ENCODE data around the gene CLCN6. TPM values are rescaled to one million over a fixed set of nuclear protein-coding genes. Genes with fewer than 3 reads are reported as not detected.
"Not testable (repeated sequence)": the region's sequence is repeated elsewhere in the genome, so short reads cannot be mapped to it uniquely, and the experiment has no call there.

CLCN6 gene
- total RNA-seq, 3 donors from 2014 or later, result 14.6 to 21.1 (median 16.7) TPM

DNA sequence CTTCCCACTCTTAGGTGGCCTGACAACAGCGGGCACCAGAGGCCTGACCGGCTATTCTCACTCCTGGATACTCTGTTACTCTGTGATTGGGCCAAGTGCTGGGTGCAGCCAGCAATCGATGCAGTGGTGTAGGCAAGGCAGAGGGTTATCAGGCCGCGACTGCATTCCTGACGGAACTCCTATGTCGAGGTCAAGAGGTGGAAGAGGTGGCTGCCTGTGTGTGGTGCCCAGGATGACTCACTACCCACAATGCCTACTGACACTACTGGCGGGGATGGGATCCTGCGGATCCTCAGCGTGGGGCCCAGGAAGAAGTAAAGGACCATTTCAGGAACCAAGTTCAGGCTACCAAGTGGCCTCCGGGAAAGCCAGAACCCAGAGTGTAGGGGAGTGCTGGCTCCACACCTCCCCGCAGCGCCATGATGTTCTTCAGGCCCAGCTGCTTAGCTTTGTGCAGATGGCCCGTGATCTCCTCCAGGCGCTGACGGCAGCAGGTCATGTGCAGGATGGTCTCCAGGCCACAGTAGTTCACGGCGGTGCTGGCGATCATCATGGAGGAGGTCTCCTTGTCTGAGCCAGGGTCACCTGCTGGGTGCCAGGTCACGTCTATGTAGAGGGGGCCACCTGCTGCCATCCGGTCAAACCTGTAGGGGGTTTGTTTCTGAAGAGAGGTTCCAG, 5.1 kb upstream of the CLCN6 start:
- Histone ChIP-seq H3K36me3 (no peaks in the 10 kb centered on the region), H3K9me3 (no peaks in the 10 kb centered on the region), H3K27ac (peak overlapping the region in 1 of 2 donors; percentile 32), H3K4me1 (peaks cover 8 to 13% of the 10 kb centered on the region in 2 donors), H3K4me3 (peak overlapping the region in 1 of 3 donors; percentile 96), H3K27me3 (no peaks in the 10 kb centered on the region)
- intact Hi-C loops (cut with DNase I; ENCODE audit: low total_unique reads), result no loop called here
- TF ChIP-seq POLR2AphosphoS5 (IDR thresholded peaks at IDR 0.05) (no peak), POLR2A (IDR thresholded peaks at IDR 0.05) (no peak)
- TF ChIP-seq, protein P1, sequence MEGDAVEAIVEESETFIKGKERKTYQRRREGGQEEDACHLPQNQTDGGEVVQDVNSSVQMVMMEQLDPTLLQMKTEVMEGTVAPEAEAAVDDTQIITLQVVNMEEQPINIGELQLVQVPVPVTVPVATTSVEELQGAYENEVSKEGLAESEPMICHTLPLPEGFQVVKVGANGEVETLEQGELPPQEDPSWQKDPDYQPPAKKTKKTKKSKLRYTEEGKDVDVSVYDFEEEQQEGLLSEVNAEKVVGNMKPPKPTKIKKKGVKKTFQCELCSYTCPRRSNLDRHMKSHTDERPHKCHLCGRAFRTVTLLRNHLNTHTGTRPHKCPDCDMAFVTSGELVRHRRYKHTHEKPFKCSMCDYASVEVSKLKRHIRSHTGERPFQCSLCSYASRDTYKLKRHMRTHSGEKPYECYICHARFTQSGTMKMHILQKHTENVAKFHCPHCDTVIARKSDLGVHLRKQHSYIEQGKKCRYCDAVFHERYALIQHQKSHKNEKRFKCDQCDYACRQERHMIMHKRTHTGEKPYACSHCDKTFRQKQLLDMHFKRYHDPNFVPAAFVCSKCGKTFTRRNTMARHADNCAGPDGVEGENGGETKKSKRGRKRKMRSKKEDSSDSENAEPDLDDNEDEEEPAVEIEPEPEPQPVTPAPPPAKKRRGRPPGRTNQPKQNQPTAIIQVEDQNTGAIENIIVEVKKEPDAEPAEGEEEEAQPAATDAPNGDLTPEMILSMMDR (IDR thresholded peaks at IDR 0.05), result no peak
- DNase-seq (ENCODE audit: low spot score in 2 of 2), result no peak

- intact Hi-C loops (cut with DNase I; ENCODE audit: low total_unique reads), result no loop called here
- H3K27me3 ChIP-seq, result no peaks in the 10 kb centered on the region
- peaks cover 13% of the 10 kb centered on the region in 2 donors for H3K4me1 ChIP-seq
- H3K27ac ChIP-seq, result peak overlapping the region; percentile 98 to 100
- no peaks in the 10 kb centered on the region for H3K9me3 ChIP-seq
- no peaks in the 10 kb centered on the region for H3K36me3 ChIP-seq
- no peak for DNase-seq (ENCODE audit: low spot score in 2 of 2)
- TF ChIP-seq, protein P1 (IDR thresholded peaks at IDR 0.05), result no peak
- peak overlapping the region; percentile 53 to 96 (median 65) for H3K4me3 ChIP-seq
Measured at GRCh38 chr1:11802616-11802972, 3.4 kb upstream of the CLCN6 start.

GRCh38 chr1:11802973-11803885, 2.8 kb upstream of the CLCN6 start:
- Histone ChIP-seq H3K4me1 (peaks cover 13% of the 10 kb centered on the region in 2 donors), H3K9me3 (no peaks in the 10 kb centered on the region), H3K4me3 (peak overlapping the region; percentile 53 to 96 (median 65)), H3K27me3 (no peaks in the 10 kb centered on the region), H3K36me3 (no peaks in the 10 kb centered on the region), H3K27ac (peak overlapping the region; percentile 98 to 100)
- intact Hi-C loops (cut with DNase I; ENCODE audit: low total_unique reads), result no loop called here
- DNase-seq (ENCODE audit: low spot score in 2 of 2), result peak; percentile 71 to 83
- TF ChIP-seq, protein P1 (IDR thresholded peaks at IDR 0.05), result no peak
- peak in 2 of 3 donors; percentile 42 to 54 for TF ChIP-seq POLR2AphosphoS5 (IDR thresholded peaks at IDR 0.05)

- H3K27me3 ChIP-seq; H3K36me3 ChIP-seq; H3K9me3 ChIP-seq; intact Hi-C loops (cut with DNase I; ENCODE audit: low total_unique reads): not testable (repeated sequence)
- Histone ChIP-seq H3K4me3 (peak overlapping the region; percentile 83 to 96 (median 84)), H3K27ac (peak overlapping the region; percentile 98 to 100), H3K4me1 (peaks cover 13% of the 10 kb centered on the region in 2 donors)
- peak in 1 of 2 donors; percentile 37 for DNase-seq (ENCODE audit: low spot score in 2 of 2)
Measured at GRCh38 chr1:11803924-11804665, 1.9 kb upstream of the CLCN6 start.

- no peaks in the 10 kb centered on the region for H3K27me3 ChIP-seq
- no peaks in the 10 kb centered on the region for H3K36me3 ChIP-seq
- intact Hi-C loops (cut with DNase I; ENCODE audit: low total_unique reads), result no loop called here
- peak in 1 of 2 donors; percentile 59 for DNase-seq (ENCODE audit: low spot score in 2 of 2)
- peak overlapping the region; percentile 98 to 100 for H3K27ac ChIP-seq
- H3K9me3 ChIP-seq, result no peaks in the 10 kb centered on the region
- no peak for TF ChIP-seq POLR2AphosphoS5 (IDR thresholded peaks at IDR 0.05)
- TF ChIP-seq, protein P1 (IDR thresholded peaks at IDR 0.05), result peak in 1 of 3 donors; percentile 6
- no peak for TF ChIP-seq POLR2A (IDR thresholded peaks at IDR 0.05)
- H3K4me1 ChIP-seq, result peaks cover 13% of the 10 kb centered on the region in 2 donors
- H3K4me3 ChIP-seq, result peak overlapping the region; percentile 83 to 96 (median 84)
Measured at GRCh38 chr1:11804666-11805421, 1.1 kb upstream of the CLCN6 start.
